ENCODE data around the gene CADM1. TPM values are rescaled to one million over a fixed set of nuclear protein-coding genes. Genes with fewer than 3 reads are reported as not detected.

Gene CADM1
- total and polyA plus RNA-seq, 2 donors, result 14.9 to 76.0 TPM

DNA sequence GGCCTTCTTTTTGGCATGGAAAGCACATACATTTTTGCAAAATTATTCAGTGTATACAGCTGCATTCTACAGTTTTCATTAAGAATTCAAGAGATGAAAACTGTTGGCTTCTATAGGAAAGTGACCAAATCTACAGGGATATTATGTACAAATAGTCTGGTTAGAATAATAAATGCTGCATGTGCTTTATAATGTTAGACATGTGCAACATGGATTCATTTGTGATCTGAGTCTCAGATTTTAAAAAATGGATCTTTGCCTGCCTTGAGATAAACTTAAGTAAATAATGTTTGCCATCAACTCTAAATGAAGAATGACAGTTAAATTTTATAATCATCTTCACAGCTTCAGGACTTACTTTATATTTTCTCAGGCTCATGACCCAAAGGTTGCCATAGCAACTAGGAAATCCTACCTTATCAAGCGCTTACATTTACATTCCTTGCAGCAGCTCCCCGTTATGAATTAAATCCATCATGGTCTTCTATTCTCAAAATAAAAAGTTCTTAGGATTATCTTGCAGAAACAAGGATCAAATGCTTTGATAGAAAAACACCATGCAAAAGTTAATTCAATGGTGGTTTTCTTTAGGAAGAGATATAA, 200.2 kb downstream of the CADM1 start:
- no peak for DNase-seq (ENCODE audit: extremely low spot score)
- Histone ChIP-seq H3K36me3 (ENCODE audit: insufficient read depth) (no peaks in the 10 kb centered on the region), H3K27ac (ENCODE audit: low read depth) (no peak overlapping the region), H3K4me1 (ENCODE audit: insufficient read depth) (peaks cover 1% of the 10 kb centered on the region), H3K4me3 (ENCODE audit: low read depth, low read length) (no peak overlapping the region)
- 43% methylated on average over 2 of the region's 2 CpGs for WGBS

DNA sequence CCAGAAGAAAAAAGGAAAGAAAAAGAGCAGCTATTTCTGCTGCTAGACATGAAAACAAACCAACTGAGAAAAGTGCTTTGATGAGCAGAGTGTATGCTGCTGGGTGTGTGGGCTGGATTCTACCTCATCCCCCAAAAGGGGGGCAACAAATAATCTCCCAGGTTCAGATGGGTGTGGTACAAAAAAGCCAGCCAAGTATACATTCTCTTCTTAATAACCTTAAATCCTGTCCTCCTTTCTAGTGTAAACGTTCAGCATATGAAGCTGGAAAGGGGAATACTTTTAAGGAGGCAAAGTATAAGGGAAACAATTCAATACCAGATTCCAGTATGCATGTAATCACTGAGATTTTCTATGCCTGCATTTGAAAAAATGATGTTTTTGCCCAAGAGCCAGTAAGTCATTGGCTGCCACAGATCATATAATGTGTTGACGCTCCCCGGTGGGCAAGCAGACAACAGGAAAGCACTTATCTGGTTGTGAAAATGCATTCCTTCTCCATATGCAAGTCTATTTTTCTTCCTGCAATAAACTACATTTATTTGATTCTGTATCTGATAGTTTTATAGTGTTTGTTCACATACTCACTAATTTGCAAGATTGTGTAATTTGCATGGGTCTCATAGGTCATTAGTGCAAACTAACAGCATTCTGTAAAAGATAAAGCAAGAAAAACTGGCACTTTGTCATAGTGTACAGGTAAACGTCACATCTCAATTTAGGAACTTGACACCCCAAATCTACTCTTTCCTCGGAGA, 201.1 kb downstream of the CADM1 start:
- DNase-seq (ENCODE audit: extremely low spot score), result no peak
- Histone ChIP-seq H3K4me1 (ENCODE audit: insufficient read depth) (peaks cover 1% of the 10 kb centered on the region), H3K4me3 (ENCODE audit: low read depth, low read length) (no peak overlapping the region), H3K36me3 (ENCODE audit: insufficient read depth) (no peaks in the 10 kb centered on the region), H3K27ac (ENCODE audit: low read depth) (no peak overlapping the region)
- 44% methylated on average over 5 of the region's 5 CpGs for WGBS

DNA sequence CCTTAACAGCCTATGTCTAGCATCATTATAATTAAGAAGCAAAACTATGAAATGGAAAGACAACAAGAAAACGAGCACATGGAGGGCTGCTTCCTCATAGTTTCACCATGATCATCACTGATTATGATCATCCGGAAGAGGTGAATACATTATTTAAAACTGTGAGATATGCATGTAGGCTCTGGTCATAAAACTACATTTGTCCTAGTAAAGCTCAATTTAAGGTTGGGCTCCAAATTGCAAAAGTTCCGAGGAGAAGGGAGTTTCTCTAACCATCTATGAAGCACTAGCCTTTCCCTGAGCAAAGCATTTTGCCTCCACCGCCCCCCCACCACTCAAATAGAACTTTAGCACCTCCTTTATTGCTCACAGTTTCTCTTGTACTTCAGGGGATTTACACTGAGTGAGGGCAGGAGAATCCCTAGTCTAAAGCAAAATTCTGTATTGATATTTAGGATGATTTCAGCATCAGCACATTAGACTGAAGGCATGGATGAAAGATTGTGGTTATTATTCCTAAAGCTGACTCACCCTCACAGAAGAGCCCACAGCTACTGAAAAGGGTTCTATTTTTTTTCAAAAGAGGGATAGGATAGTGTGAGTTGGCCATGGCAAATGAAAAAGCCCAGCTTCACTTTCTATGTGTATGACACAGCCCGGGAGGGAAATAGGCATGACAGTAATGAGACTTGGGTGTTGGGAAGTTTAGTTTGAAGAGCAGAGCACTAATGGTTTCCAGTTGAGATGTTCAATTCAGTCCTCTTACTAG, 203.4 kb downstream of the CADM1 start:
- H3K4me1 ChIP-seq (ENCODE audit: insufficient read depth), result peaks cover 1% of the 10 kb centered on the region
- no peak overlapping the region for H3K4me3 ChIP-seq (ENCODE audit: low read depth, low read length)
- WGBS, result 82% methylated on average over 5 of the region's 5 CpGs
- H3K36me3 ChIP-seq (ENCODE audit: insufficient read depth), result no peaks in the 10 kb centered on the region
- DNase-seq (ENCODE audit: extremely low spot score), result no peak
- H3K27ac ChIP-seq (ENCODE audit: low read depth), result no peak overlapping the region

DNA sequence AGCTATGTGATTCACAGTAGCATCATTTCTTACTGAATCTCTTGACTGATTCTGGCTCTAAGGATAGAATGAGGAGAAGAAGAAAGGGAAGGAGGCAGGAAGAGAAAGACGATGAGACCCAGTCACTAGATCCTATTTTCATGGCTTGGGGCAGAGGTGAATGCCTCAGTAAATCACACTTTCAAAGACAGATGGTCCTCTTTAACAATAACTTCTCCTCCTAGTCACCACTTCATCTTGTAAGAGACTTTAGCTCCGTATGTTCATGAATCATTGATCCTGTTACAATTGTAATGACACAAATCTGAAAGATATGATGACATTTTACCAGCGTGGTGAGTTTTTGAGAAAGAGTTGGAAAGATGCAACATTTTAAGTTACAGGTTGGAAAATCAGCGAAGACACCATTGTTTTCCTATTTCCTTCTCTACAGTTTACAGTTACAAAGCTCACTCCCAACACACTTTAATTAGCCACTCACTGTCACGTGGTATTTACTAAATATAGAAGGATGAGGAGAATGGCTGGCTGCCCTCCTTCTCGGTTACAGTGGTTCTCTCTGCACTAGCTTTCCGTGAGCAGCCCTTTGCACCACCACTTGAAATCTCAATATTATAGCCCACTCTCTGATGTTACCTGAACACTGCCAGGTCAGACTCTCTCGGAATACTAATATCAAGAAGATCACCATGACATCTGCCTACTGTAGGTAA, 205.8 kb downstream of the CADM1 start:
- no peak for DNase-seq (ENCODE audit: extremely low spot score)
- Histone ChIP-seq H3K4me3 (ENCODE audit: low read depth, low read length) (no peak overlapping the region), H3K27ac (ENCODE audit: low read depth) (no peak overlapping the region), H3K4me1 (ENCODE audit: insufficient read depth) (no peaks in the 10 kb centered on the region), H3K36me3 (ENCODE audit: insufficient read depth) (no peaks in the 10 kb centered on the region)
- 83% methylated on average over 8 of the region's 8 CpGs for WGBS

DNA sequence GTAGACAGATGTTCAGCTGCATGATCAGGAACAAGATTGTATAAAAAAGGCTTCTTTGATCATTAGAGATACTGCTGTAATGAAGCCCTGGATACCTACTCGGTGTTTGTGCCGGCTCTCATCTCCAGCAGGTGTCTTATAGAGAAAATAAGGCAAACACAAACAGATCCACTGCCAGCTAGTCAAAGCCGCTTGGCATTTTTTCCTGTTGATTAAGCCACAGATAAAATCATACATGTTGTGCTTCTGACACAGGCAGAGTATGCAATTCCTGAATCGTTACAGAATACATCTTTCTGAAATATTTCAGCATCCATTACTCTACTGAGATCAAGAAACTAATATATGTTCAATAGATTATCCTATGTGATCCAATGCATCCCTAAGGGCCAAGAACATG, 206.9 kb downstream of the CADM1 start:
- Histone ChIP-seq H3K36me3 (ENCODE audit: insufficient read depth) (no peaks in the 10 kb centered on the region), H3K27ac (ENCODE audit: low read depth) (no peak overlapping the region), H3K4me3 (ENCODE audit: low read depth, low read length) (no peak overlapping the region), H3K4me1 (ENCODE audit: insufficient read depth) (no peaks in the 10 kb centered on the region)
- 75% methylated on average over 4 of the region's 4 CpGs for WGBS
- no peak for DNase-seq (ENCODE audit: extremely low spot score)

DNA sequence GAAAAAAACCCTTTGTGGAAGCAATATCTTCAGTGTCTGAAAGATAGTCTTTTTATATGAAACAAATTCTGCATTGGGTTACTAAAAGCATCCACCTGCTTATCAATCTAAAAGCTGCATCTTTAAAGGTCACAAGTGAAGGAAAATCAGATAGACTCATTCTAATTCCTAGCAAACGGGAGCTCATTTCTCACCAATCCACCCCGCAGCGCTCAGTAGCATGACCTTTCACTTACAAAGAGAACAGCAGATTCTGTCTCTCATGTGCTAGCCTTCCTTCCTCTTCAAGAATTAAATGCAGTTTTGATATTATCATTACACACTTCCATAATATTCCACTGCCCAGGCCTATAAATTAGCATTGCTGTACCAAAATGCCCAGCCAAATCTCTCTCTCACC, 212.9 kb downstream of the CADM1 start:
- 80% methylated on average over 3 of the region's 3 CpGs for WGBS
- no peaks in the 10 kb centered on the region for H3K4me1 ChIP-seq (ENCODE audit: insufficient read depth)
- H3K36me3 ChIP-seq (ENCODE audit: insufficient read depth), result no peaks in the 10 kb centered on the region
- no peak overlapping the region for H3K27ac ChIP-seq (ENCODE audit: low read depth)
- H3K4me3 ChIP-seq (ENCODE audit: low read depth, low read length), result no peak overlapping the region
- DNase-seq (ENCODE audit: extremely low spot score), result no peak

DNA sequence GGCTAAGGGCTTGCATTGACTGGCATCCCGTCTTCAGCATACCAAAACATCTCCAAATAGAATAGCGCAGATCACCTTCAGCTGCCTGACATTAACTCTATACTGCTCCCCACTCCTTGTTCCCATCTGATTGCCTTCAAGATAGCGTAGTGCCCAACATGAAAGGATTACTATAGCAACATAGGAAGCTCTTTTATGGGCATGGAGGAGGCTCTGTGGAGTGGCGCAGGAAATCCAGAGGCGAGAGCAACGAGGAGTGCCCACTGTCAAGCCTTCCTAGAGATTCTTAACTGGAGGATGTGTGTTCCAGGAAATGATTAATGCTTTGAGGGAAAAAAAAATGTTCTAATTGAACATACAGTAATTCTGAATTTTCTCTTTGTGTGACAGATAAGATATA, 213.3 kb downstream of the CADM1 start:
- Histone ChIP-seq H3K4me3 (ENCODE audit: low read depth, low read length) (no peak overlapping the region), H3K27ac (ENCODE audit: low read depth) (no peak overlapping the region), H3K4me1 (ENCODE audit: insufficient read depth) (no peaks in the 10 kb centered on the region), H3K36me3 (ENCODE audit: insufficient read depth) (no peaks in the 10 kb centered on the region)
- DNase-seq (ENCODE audit: extremely low spot score), result no peak
- whole genome bisulfite sequencing, result 73% methylated on average over 6 of the region's 6 CpGs

DNA sequence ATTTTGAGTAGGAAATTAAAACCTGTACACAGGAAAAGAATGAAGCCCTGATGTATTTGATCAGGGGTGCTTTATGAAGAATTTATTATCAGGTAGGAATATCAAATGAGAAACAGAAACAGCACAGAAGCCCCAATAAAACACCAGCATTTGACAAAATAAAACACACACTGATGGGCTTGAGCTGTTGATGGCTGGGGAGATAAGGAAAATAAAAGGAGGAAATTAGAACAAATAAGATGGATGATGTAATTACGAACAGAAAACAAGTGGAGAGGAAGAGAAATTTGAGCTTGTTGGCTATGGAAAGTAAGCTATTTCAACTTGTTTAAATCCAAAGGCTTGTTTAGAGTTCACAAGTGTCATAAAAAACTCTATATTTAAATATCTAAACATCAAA, 213.7 kb downstream of the CADM1 start:
- 72% methylated on average over 1 of the region's 1 CpG for WGBS
- Histone ChIP-seq H3K27ac (ENCODE audit: low read depth) (no peak overlapping the region), H3K4me3 (ENCODE audit: low read depth, low read length) (no peak overlapping the region), H3K36me3 (ENCODE audit: insufficient read depth) (no peaks in the 10 kb centered on the region), H3K4me1 (ENCODE audit: insufficient read depth) (no peaks in the 10 kb centered on the region)
- DNase-seq (ENCODE audit: extremely low spot score), result no peak

DNA sequence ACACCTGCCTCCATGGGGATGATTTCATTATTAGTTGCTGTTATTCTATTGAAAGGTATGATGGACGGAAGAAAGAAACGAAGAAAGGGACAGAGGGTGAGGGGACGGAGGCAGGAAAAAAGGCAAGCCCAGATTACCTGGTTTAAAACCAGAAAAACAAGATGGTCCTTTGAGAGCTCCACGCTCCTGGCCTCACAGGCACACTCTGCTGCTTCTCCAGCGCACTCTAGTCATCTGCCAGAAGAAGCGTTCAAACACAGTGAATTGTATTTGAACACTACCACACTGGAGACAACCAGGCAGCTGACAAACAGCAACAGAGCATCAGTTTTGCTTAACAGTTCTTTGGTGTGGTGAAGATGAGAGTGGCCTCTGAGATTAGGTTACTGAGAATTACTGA, 216.9 kb downstream of the CADM1 start:
- no peak overlapping the region for H3K27ac ChIP-seq (ENCODE audit: low read depth)
- no peaks in the 10 kb centered on the region for H3K4me1 ChIP-seq (ENCODE audit: insufficient read depth)
- H3K4me3 ChIP-seq (ENCODE audit: low read depth, low read length), result no peak overlapping the region
- 90% methylated on average over 6 of the region's 6 CpGs for WGBS
- no peaks in the 10 kb centered on the region for H3K36me3 ChIP-seq (ENCODE audit: insufficient read depth)
- no peak for DNase-seq (ENCODE audit: extremely low spot score)

DNA sequence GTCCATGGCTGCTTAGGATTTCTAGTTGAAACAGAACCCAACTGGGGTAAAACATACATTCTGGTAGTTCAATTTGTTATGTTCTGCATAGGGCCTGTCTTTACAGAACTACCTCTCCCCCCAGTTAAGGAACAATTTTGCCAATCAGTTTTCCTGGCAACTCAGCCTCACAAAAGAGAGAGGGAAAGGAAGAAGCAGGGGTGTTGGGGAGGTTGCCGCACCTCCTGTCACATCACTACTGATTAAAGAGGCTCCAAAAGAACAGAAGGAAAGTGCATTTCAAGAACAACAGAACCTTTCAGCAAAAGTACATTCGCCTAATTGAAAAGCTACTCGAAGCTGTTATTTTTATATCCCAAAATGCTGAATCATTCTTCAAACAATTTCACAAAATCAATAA, 217.6 kb downstream of the CADM1 start:
- no peaks in the 10 kb centered on the region for H3K36me3 ChIP-seq (ENCODE audit: insufficient read depth)
- no peaks in the 10 kb centered on the region for H3K4me1 ChIP-seq (ENCODE audit: insufficient read depth)
- 82% methylated on average over 3 of the region's 3 CpGs for WGBS
- H3K27ac ChIP-seq (ENCODE audit: low read depth), result no peak overlapping the region
- no peak overlapping the region for H3K4me3 ChIP-seq (ENCODE audit: low read depth, low read length)
- DNase-seq (ENCODE audit: extremely low spot score), result no peak

DNA sequence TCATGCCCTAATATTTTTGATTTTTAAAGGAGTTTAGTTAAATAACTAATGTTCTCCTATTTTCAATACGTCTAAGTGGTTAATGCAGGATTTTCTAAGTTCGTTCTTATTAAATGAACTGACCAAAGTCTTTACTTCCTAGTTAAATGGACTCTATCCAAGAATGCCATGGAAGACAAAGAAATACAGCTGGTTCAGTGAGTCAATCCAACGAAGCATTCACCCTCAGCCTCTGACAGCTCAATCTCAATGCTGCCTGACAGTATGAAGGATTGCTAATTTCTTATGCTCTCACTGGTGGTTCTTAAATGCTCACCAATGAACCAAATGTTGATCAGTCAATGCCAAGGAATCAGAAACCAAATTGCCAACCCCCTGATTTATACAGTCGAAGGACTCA, 219.4 kb downstream of the CADM1 start:
- 80% methylated on average over 4 of the region's 4 CpGs for WGBS
- Histone ChIP-seq H3K36me3 (ENCODE audit: insufficient read depth) (no peaks in the 10 kb centered on the region), H3K27ac (ENCODE audit: low read depth) (no peak overlapping the region), H3K4me3 (ENCODE audit: low read depth, low read length) (no peak overlapping the region), H3K4me1 (ENCODE audit: insufficient read depth) (no peaks in the 10 kb centered on the region)
- DNase-seq (ENCODE audit: extremely low spot score), result no peak

DNA sequence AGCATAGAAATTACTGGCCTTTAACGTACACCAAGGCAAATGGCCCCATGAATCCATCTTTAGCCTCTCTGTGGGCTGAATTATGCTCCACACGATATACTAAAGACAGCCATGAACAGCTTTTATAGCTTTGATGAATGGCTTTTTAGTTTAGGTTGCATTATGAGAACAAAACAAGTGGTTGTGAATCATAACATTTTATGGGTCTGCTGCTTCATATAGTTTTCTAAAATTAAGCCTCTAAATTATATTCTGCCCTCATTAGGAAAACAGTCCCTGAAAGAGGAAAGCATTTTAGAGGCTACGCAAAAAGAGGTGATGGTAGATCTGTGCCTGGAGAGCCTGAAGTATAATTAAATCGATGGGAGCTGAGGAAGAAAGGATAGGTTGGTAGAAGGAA, 221.3 kb downstream of the CADM1 start:
- WGBS, result 92% methylated on average over 4 of the region's 4 CpGs

DNA sequence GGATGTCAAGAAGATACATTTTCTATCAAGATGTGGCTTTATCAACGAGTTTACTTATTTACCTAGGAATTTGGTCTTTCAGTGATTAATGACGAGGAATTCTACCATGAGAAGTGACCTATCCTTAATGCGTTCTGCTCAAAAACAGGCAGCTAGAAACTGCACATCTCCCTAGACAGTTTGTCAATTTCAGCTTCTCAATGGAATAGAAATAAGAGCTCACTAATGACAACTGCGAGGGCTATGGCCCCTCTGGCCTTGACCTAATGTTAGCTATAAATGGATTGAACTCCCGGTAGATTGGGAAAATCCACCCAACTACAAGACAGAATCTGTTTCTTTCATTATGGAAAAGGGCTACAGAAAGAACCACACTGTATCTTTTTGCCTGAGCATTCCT, 223.4 kb downstream of the CADM1 start:
- H3K27ac ChIP-seq (ENCODE audit: low read depth), result no peak overlapping the region

More for the DNA sequence above, 221.3 kb downstream of the CADM1 start:
- H3K27ac ChIP-seq (ENCODE audit: low read depth), result no peak overlapping the region
- H3K4me1 ChIP-seq (ENCODE audit: insufficient read depth), result no peaks in the 10 kb centered on the region
- no peak for DNase-seq (ENCODE audit: extremely low spot score)
- H3K4me3 ChIP-seq (ENCODE audit: low read depth, low read length), result no peak overlapping the region
- no peaks in the 10 kb centered on the region for H3K36me3 ChIP-seq (ENCODE audit: insufficient read depth)

More for the DNA sequence above, 223.4 kb downstream of the CADM1 start:
- no peak for DNase-seq (ENCODE audit: extremely low spot score)
- H3K4me1 ChIP-seq (ENCODE audit: insufficient read depth), result no peaks in the 10 kb centered on the region
- WGBS, result 67% methylated on average over 5 of the region's 5 CpGs
- no peak overlapping the region for H3K4me3 ChIP-seq (ENCODE audit: low read depth, low read length)
- H3K36me3 ChIP-seq (ENCODE audit: insufficient read depth), result no peaks in the 10 kb centered on the region
